Esophagus muscularis mucosa (tissue), 3 donors: ENCODE results near the gene VEZF1.

Experiments used
- POLR2A ChIP-seq: fragments of 450-650 bp; IDR thresholded peaks from one replicate; pipeline ENCODE4 v1.6.1; 2017; ENCODE audit warnings: antibody characterized with exemption, moderate library complexity, mild to moderate bottlenecking, low read depth
- POLR2AphosphoS5 ChIP-seq, 2 donors: sonication (generic); formaldehyde crosslinking; IDR thresholded peaks; one replicate each; pipeline ENCODE4 v1.6.1; 2017; ENCODE audit warnings: antibody characterized with exemption in 2 of 2
- TF ChIP-seq, protein P1 (sequence below), 3 experiments: fragments of 200-600 bp in 2 of 3; fragments of 450-650 bp in 1 of 3; sonication (generic) in 2 of 3; IDR thresholded peaks; one replicate each; pipeline ENCODE4 v1.5.1; 2017 to 2019; ENCODE audit warnings: antibody characterized with exemption in 3 of 3, mild to moderate bottlenecking in 2 of 3, moderate library complexity in 1 of 3

DNA sequence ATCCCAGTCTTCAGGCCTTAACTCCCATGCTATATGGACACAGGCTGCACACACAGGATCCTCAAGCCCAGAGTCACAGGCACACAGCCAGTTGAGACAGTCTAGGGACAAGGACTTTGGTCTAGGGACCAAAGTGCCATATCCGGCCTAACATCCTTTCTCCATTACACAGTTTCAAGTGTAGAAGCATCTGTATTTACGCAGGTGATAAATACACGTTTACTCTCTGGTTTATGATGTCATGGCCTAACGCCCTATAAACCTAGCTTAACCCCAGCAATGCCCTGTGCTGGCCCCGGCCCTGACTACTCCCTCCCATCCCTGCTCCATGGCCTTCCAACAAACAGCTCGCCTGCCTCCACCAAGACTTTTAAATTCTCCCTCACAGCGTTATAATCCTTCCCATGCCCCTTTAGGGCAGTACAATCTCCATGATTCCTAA is 50.0 kb downstream of the VEZF1 start:
- TF ChIP-seq POLR2AphosphoS5 (IDR thresholded peaks at IDR 0.05) (no peak), POLR2A (no peak)
- TF ChIP-seq, protein P1, sequence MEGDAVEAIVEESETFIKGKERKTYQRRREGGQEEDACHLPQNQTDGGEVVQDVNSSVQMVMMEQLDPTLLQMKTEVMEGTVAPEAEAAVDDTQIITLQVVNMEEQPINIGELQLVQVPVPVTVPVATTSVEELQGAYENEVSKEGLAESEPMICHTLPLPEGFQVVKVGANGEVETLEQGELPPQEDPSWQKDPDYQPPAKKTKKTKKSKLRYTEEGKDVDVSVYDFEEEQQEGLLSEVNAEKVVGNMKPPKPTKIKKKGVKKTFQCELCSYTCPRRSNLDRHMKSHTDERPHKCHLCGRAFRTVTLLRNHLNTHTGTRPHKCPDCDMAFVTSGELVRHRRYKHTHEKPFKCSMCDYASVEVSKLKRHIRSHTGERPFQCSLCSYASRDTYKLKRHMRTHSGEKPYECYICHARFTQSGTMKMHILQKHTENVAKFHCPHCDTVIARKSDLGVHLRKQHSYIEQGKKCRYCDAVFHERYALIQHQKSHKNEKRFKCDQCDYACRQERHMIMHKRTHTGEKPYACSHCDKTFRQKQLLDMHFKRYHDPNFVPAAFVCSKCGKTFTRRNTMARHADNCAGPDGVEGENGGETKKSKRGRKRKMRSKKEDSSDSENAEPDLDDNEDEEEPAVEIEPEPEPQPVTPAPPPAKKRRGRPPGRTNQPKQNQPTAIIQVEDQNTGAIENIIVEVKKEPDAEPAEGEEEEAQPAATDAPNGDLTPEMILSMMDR (IDR thresholded peaks at IDR 0.05) = no peak
